MM.1S (cell line): ENCODE data around the gene AFAP1.

Experiments used
- DNase-seq: peaks from one replicate; pipeline ENCODE4 v3.0.0-alpha.2; 2015
- H2AFZ ChIP-seq: fragments of 300-600 bp; sonication (generic); 2 replicates; pipeline ENCODE4 v1.6.0; 2016; ENCODE audit warnings: antibody characterized with exemption, low read length
- H3F3A ChIP-seq: fragments of 300-600 bp; sonication (generic); 2 replicates; pipeline ENCODE4 v1.6.1; 2016; ENCODE audit warnings: mild to moderate bottlenecking, antibody characterized with exemption, low read length, moderate library complexity, mixed read lengths; ENCODE audit not compliant: insufficient read depth
- H3K27ac ChIP-seq: fragments of 300-600 bp; sonication (generic); 2 replicates; pipeline ENCODE4 v1.5.1; 2016; ENCODE audit warnings: mild to moderate bottlenecking, low read length
- H3K27me3 ChIP-seq: fragments of 300-600 bp; sonication (generic); replicated peaks from 2 replicates; pipeline ENCODE4 v1.6.0; 2016; ENCODE audit warnings: low read length; ENCODE audit not compliant: insufficient read depth
- H3K36me3 ChIP-seq: fragments of 300-600 bp; sonication (generic); replicated peaks from 2 replicates; pipeline ENCODE4 v1.6.1; 2016; ENCODE audit warnings: mild to moderate bottlenecking, low read length, mixed read lengths; ENCODE audit not compliant: insufficient read depth
- H3K4me1 ChIP-seq: fragments of 300-600 bp; sonication (generic); 2 replicates; pipeline ENCODE4 v1.6.1; 2016; ENCODE audit warnings: low read length, mixed read lengths
- H3K4me2 ChIP-seq: fragments of 300-600 bp; sonication (generic); 2 replicates; pipeline ENCODE4 v1.6.0; 2016; ENCODE audit warnings: low read depth, low read length
- H3K4me3 ChIP-seq: fragments of 300-600 bp; sonication (generic); 2 replicates; pipeline ENCODE4 v1.5.1; 2016; ENCODE audit warnings: low read length, mixed read lengths
- H3K79me2 ChIP-seq: fragments of 300-600 bp; sonication (generic); 2 replicates; pipeline ENCODE4 v1.6.1; 2016; ENCODE audit warnings: mixed run types, low read length, mixed read lengths
- H3K9ac ChIP-seq: fragments of 300-600 bp; sonication (generic); 2 replicates; pipeline ENCODE4 v1.6.1; 2016; ENCODE audit warnings: low read length, mixed read lengths
- H3K9me2 ChIP-seq: fragments of 300-600 bp; sonication (generic); replicated peaks from 2 replicates; pipeline ENCODE4 v1.6.1; 2016; ENCODE audit warnings: mild to moderate bottlenecking, low read length, mixed read lengths; ENCODE audit not compliant: insufficient read depth
- H3K9me3 ChIP-seq: fragments of 300-600 bp; sonication (generic); replicated peaks from 2 replicates; pipeline ENCODE4 v1.6.1; 2016; ENCODE audit warnings: mild to moderate bottlenecking, low read length, mixed read lengths; ENCODE audit not compliant: insufficient read depth
- H4K20me1 ChIP-seq: fragments of 300-600 bp; sonication (generic); 2 replicates; pipeline ENCODE4 v1.6.1; 2016; ENCODE audit warnings: mild to moderate bottlenecking, low read length, moderate library complexity, mixed read lengths; ENCODE audit not compliant: insufficient read depth
- CTCF ChIP-seq: fragments of 300-600 bp; sonication (generic); IDR thresholded peaks from 2 replicates; pipeline ENCODE4 v1.5.1; 2016; ENCODE audit warnings: antibody characterized with exemption, low read length, mixed read lengths
- EZH2 ChIP-seq: fragments of 300-600 bp; sonication (generic); optimal IDR thresholded peaks from 2 replicates; pipeline ENCODE3; 2017; ENCODE audit warnings: low read depth, mild to moderate bottlenecking, antibody characterized with exemption, low read length, mixed read lengths
- EZH2phosphoT487 ChIP-seq: fragments of 300-600 bp; sonication (generic); IDR thresholded peaks from 2 replicates; pipeline ENCODE4 v1.6.1; 2018; ENCODE audit warnings: antibody characterized with exemption, low read length

Gene AFAP1

DNA sequence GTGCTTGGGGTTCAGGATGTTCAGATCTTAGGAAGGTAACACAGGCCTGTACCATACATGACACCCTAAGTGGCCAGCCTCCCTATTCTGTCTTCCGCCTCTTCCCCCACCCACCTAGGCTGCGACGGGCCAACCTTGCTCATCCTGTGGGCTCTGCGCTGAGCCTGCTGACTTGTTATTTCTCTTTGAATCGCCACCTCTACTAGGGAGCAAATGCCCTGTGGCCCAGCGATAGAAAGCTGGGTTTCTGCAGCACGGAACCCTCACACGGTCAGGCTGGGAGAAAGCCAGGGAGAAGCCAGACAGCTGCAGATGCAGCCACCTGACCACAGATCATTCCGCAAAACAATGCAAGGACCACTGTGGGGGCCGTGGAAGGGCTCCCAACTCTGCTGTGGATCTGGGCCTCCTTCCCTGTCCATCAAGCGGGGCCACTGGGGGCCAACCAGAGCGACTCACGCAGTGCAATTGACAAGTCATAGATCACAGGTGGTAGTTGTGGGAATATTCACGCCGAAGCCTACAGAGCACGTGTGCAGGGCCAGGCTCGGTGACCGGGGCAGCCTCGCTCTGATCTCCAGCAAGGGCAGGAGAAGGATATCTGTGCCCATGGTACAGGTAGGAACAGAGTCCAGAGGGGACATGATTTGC is 227.5 kb downstream of the AFAP1 start:
- TF ChIP-seq CTCF (no peak), EZH2phosphoT487 (no peak), EZH2 (no peak)
- no peaks in the 10 kb centered on the region for H4K20me1 ChIP-seq
- H3F3A ChIP-seq, result no peaks in the 10 kb centered on the region
- no peaks in the 10 kb centered on the region for H3K9me3 ChIP-seq
- H3K4me1 ChIP-seq, result no peaks in the 10 kb centered on the region
- H3K27me3 ChIP-seq, result peaks cover 100% of the 10 kb centered on the region
- H3K9me2 ChIP-seq, result no peaks in the 10 kb centered on the region
- H3K79me2 ChIP-seq, result no peaks in the 10 kb centered on the region
- H3K9ac ChIP-seq, result no peak overlapping the region
- no peak overlapping the region for H3K27ac ChIP-seq
- H3K4me2 ChIP-seq, result no peak overlapping the region
- no peak overlapping the region for H3K4me3 ChIP-seq
- H2AFZ ChIP-seq, result no peak overlapping the region
- H3K36me3 ChIP-seq, result no peaks in the 10 kb centered on the region
- DNase-seq, result no peak

DNA sequence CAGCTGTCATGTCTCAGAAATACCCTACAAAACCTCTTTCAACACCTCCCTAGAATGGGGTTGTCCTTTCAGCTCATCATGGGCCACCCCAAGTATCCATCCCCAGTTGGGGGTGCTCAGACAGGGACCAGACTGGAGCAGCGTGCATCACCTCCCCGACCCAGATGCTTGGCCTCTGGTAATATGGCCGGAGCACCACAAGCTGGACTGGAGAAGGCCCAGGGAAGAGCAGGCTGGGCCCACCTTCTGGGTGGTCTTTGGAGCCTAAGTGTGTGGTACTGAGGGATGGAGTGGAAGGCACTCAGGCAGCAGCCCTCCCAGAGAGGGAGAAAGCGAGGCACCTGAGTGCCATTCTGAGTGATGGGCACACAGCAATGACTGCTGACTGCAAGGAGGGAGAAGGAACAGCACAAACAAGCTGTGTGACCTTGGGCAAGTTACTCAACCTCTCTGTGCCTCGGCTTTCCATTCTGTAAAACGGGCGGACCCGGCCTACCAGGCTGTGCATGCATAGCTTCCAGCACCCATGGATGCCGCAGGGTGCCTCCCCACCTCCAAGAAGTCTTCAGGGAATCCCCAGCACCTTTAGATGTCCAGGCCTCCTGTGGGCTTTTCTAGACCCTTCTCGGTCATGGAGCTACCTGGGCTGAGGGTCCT is 228.2 kb downstream of the AFAP1 start:
- no peaks in the 10 kb centered on the region for H3K36me3 ChIP-seq
- H3K9me2 ChIP-seq, result no peaks in the 10 kb centered on the region

DNA sequence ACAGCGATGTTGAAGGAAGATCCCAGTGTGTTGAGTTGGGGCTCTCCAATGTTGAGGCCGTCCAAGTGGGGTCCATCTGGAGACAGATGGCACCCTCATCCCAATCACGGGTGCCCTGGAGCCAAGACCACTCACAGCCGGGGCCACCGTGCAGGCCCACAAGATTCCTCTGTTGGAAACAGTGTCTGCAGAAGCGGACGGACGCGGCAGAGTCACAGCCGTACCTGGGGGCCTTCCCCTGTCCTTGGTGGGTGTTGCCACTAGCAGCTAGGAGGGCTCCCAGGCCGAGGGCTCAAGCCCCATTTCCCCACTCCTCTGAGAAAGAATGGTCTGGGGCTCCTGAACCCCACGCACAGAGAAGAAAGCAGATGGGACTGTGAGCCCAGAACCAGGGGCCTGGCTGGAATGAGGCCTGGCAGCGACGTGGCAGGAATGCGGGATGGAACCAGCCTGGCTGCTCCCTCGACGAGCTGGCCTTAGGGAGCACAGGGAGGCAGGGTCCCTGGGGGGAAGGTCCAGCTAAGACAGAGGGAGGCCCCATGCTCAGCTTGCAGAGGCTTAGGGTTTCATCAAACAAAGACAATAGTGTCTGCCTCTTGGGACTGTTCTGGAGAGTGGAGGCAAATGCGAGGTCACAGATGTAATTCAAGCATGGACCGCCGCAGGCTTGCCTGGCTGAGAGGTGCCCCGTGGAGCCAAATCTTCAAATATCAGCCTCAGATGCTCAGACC is 228.9 kb downstream of the AFAP1 start:
- Histone ChIP-seq H3F3A (no peaks in the 10 kb centered on the region), H3K27me3 (peaks cover 86% of the 10 kb centered on the region), H3K36me3 (no peaks in the 10 kb centered on the region), H2AFZ (no peak overlapping the region), H3K4me3 (no peak overlapping the region), H3K4me2 (no peak overlapping the region), H3K79me2 (no peaks in the 10 kb centered on the region), H3K9me2 (no peaks in the 10 kb centered on the region), H3K27ac (no peak overlapping the region), H4K20me1 (no peaks in the 10 kb centered on the region), H3K4me1 (no peaks in the 10 kb centered on the region), H3K9ac (no peak overlapping the region), H3K9me3 (no peaks in the 10 kb centered on the region)
- TF ChIP-seq EZH2 (no peak), CTCF (no peak), EZH2phosphoT487 (no peak)
- DNase-seq, result no peak

More for the DNA sequence above, 228.2 kb downstream of the AFAP1 start:
- H3F3A ChIP-seq, result no peaks in the 10 kb centered on the region
- H3K9ac ChIP-seq, result no peak overlapping the region
- H3K4me2 ChIP-seq, result no peak overlapping the region
- peaks cover 93% of the 10 kb centered on the region for H3K27me3 ChIP-seq
- H3K79me2 ChIP-seq, result no peaks in the 10 kb centered on the region
- no peak for DNase-seq
- no peak overlapping the region for H2AFZ ChIP-seq
- no peaks in the 10 kb centered on the region for H3K9me3 ChIP-seq
- no peak overlapping the region for H3K27ac ChIP-seq
- no peak for TF ChIP-seq EZH2phosphoT487
- no peaks in the 10 kb centered on the region for H3K4me1 ChIP-seq
- H4K20me1 ChIP-seq, result no peaks in the 10 kb centered on the region
- H3K4me3 ChIP-seq, result no peak overlapping the region
